Neural progenitor cell (in vitro differentiated cells): ENCODE results near the gene SLC27A5. TPM values are rescaled to one million over a fixed set of nuclear protein-coding genes. Genes with fewer than 3 reads are reported as not detected.
"Not testable (repeated sequence)": the region's sequence is repeated elsewhere in the genome, so short reads cannot be mapped to it uniquely, and the experiment has no call there.

Experiments used
- DNase-seq: peaks from one replicate; pipeline ENCODE4 v3.0.0-alpha.2; 2016; ENCODE audit warnings: low spot score
- H2AFZ ChIP-seq: fragments of 200-600 bp; sonication (generic); replicated peaks from 2 replicates; pipeline ENCODE4 v1.6.1; 2016; ENCODE audit warnings: antibody characterized with exemption
- H3F3A ChIP-seq: fragments of 200-600 bp; sonication (generic); 2 replicates; pipeline ENCODE4 v1.6.1; 2016; ENCODE audit warnings: antibody characterized with exemption, low read depth
- H3K27ac ChIP-seq: fragments of 200-600 bp; sonication (generic); 2 replicates; pipeline ENCODE4 v1.5.1; 2016; ENCODE audit warnings: mild to moderate bottlenecking
- H3K27me3 ChIP-seq: fragments of 200-600 bp; sonication (generic); 2 replicates; pipeline ENCODE4 v1.6.1; 2016; ENCODE audit warnings: mild to moderate bottlenecking, moderate library complexity
- H3K36me3 ChIP-seq: fragments of 200-600 bp; sonication (generic); 2 replicates; pipeline ENCODE4 v1.5.1; 2016
- H3K4me1 ChIP-seq: fragments of 200-600 bp; sonication (generic); 2 replicates; pipeline ENCODE4 v1.6.1; 2016; ENCODE audit warnings: mixed run types
- H3K4me2 ChIP-seq: fragments of 200-600 bp; sonication (generic); 2 replicates; pipeline ENCODE4 v1.6.1; 2016
- H3K4me3 ChIP-seq: fragments of 200-600 bp; sonication (generic); 2 replicates; pipeline ENCODE4 v1.5.1; 2016
- H3K79me2 ChIP-seq: fragments of 200-600 bp; sonication (generic); 2 replicates; pipeline ENCODE4 v1.6.1; 2016; ENCODE audit warnings: low read depth
- H3K9ac ChIP-seq: fragments of 200-600 bp; sonication (generic); 2 replicates; pipeline ENCODE4 v1.6.1; 2016
- H3K9me3 ChIP-seq: fragments of 200-600 bp; sonication (generic); 2 replicates; pipeline ENCODE4 v1.5.1; 2016; ENCODE audit warnings: low read depth
- H4K20me1 ChIP-seq: fragments of 200-600 bp; sonication (generic); 2 replicates; pipeline ENCODE4 v1.6.1; 2016; ENCODE audit warnings: low read depth
- H3K27ac Mint-ChIP-seq: 3 replicates; pipeline ENCODE4 v1.8.0; 2021; ENCODE audit warnings: mixed read lengths
- H3K27me3 Mint-ChIP-seq: 2 replicates; pipeline ENCODE4 v1.8.0; 2022; ENCODE audit warnings: low read depth, mild to moderate bottlenecking, inconsistent platforms, moderate library complexity, mixed read lengths; ENCODE audit not compliant: insufficient read depth
- H3K36me3 Mint-ChIP-seq: 3 replicates; pipeline ENCODE4 v1.8.0; 2021; ENCODE audit warnings: mixed read lengths
- H3K4me1 Mint-ChIP-seq: 3 replicates; pipeline ENCODE4 v1.8.0; 2021; ENCODE audit warnings: mixed read lengths
- H3K4me3 Mint-ChIP-seq: 3 replicates; pipeline ENCODE4 v1.8.0; 2021; ENCODE audit warnings: mild to moderate bottlenecking, moderate library complexity, mixed read lengths
- H3K9me3 Mint-ChIP-seq: 3 replicates; pipeline ENCODE4 v1.8.0; 2020; ENCODE audit warnings: mixed read lengths
- CTCF ChIP-seq: fragments of 200-600 bp; sonication (generic); IDR thresholded peaks from 2 replicates; pipeline ENCODE4 v1.5.1; 2017; ENCODE audit warnings: antibody characterized with exemption, mild to moderate bottlenecking
- EZH2 ChIP-seq: fragments of 200-600 bp; sonication (generic); IDR thresholded peaks from 2 replicates; pipeline ENCODE4 v1.6.1; 2017; ENCODE audit warnings: antibody characterized with exemption, mild to moderate bottlenecking, moderate library complexity
- EZH2phosphoT487 ChIP-seq: fragments of 200-600 bp; sonication (generic); IDR thresholded peaks from 2 replicates; pipeline ENCODE4 v1.6.1; 2017; ENCODE audit warnings: antibody characterized with exemption
- total RNA-seq: library from RNA; depleted of rRNA; stranded (reverse); fragments of >200 nt; gene quantifications from 2 replicates; pipeline ENCODE4 v1.2.3, GENCODE V29; 2015; ENCODE audit warnings: low replicate concordance

SLC27A5 gene
- total RNA-seq, 1 donor from 2014 or later = 17.1 TPM

DNA sequence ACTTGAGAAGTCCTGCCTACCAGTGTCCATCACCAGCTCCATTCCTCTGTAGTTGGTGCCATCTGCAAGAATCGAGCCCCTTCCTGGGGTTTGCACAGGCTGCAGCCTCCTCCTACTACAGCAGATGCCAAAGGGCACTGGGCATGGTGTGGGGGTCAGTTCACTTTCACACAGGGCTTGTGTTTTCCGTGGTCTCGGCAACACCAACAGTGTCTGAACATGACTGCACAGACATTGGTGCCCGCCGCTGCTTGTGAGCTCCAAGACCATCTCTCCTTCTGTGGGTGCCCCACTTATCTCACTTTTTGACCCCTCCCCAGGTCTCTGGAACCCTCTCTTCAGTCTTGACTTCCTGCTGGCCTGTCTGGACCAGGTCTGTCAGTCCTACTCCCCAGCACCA lies 20.4 kb downstream of the SLC27A5 start:
- no peaks in the 10 kb centered on the region for H3K27me3 ChIP-seq
- no peak for TF ChIP-seq CTCF
- no peak for TF ChIP-seq EZH2
- TF ChIP-seq EZH2phosphoT487 = no peak
- H3K4me3 ChIP-seq = no peak overlapping the region
- H3K4me2 ChIP-seq = no peak overlapping the region
- H3K27ac ChIP-seq = no peak overlapping the region
- H3K79me2 ChIP-seq = no peaks in the 10 kb centered on the region
- Mint-ChIP-seq H3K4me1 (no peaks in the 10 kb centered on the region), H3K4me3 (no peak overlapping the region), H3K27me3 (no peaks in the 10 kb centered on the region), H3K36me3 (no peaks in the 10 kb centered on the region), H3K27ac (no peak overlapping the region), H3K9me3 (no peaks in the 10 kb centered on the region)
- DNase-seq = no peak
- H2AFZ ChIP-seq = no peak overlapping the region
- H3F3A ChIP-seq = no peaks in the 10 kb centered on the region
- H3K9ac ChIP-seq = no peak overlapping the region
- H3K9me3 ChIP-seq = no peaks in the 10 kb centered on the region
- H4K20me1 ChIP-seq = no peaks in the 10 kb centered on the region
- H3K36me3 ChIP-seq = no peaks in the 10 kb centered on the region
- no peaks in the 10 kb centered on the region for H3K4me1 ChIP-seq

GRCh38 chr19:58484349-58484748 lies 27.4 kb downstream of the SLC27A5 start:
- H3K4me1 ChIP-seq, DNase-seq, H3K79me2 ChIP-seq, H2AFZ ChIP-seq, H3K27ac Mint-ChIP-seq, H3K9me3 ChIP-seq, H4K20me1 ChIP-seq, H3K4me1 Mint-ChIP-seq, H3K9ac ChIP-seq, H3K9me3 Mint-ChIP-seq, H3K4me3 Mint-ChIP-seq, H3K36me3 ChIP-seq, H3F3A ChIP-seq, H3K4me3 ChIP-seq, H3K27me3 Mint-ChIP-seq, H3K27me3 ChIP-seq, H3K4me2 ChIP-seq, H3K27ac ChIP-seq, H3K36me3 Mint-ChIP-seq: not testable (repeated sequence)
- peak; percentile 6 for TF ChIP-seq CTCF

DNA sequence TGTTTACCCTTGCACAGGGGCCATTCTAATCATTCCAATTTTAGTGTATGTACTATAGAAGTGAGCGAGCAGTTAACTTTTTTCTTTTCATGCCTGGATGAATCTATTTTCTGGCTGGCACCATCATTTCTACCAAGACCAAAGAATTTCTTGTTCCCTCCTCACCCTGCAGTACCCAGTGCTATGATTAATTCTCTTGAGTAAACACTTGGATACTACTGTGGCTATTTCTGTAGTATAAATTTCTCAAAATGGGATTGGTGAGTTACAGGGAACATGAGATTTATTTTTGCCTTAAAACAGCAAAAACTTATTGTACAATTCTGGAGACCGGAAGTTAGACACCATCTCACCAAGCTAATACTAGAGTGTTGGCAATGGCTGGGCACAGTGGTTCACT lies 28.0 kb downstream of the SLC27A5 start:
- H3K9me3 ChIP-seq = no peaks in the 10 kb centered on the region
- TF ChIP-seq EZH2 (no peak), EZH2phosphoT487 (no peak), CTCF (no peak)
- H3K4me2 ChIP-seq = no peak overlapping the region
- H4K20me1 ChIP-seq = no peaks in the 10 kb centered on the region
- Mint-ChIP-seq H3K9me3 (no peaks in the 10 kb centered on the region), H3K27me3 (peaks cover 2% of the 10 kb centered on the region), H3K4me3 (no peak overlapping the region), H3K36me3 (peaks cover 8% of the 10 kb centered on the region), H3K4me1 (no peaks in the 10 kb centered on the region), H3K27ac (no peak overlapping the region)
- H3K27me3 ChIP-seq = no peaks in the 10 kb centered on the region
- H3K9ac ChIP-seq = no peak overlapping the region
- no peaks in the 10 kb centered on the region for H3K4me1 ChIP-seq
- no peak for DNase-seq
- H3K4me3 ChIP-seq = no peak overlapping the region
- H3K27ac ChIP-seq = no peak overlapping the region
- no peaks in the 10 kb centered on the region for H3K79me2 ChIP-seq
- no peaks in the 10 kb centered on the region for H3F3A ChIP-seq
- H2AFZ ChIP-seq = no peak overlapping the region
- H3K36me3 ChIP-seq = no peaks in the 10 kb centered on the region

DNA sequence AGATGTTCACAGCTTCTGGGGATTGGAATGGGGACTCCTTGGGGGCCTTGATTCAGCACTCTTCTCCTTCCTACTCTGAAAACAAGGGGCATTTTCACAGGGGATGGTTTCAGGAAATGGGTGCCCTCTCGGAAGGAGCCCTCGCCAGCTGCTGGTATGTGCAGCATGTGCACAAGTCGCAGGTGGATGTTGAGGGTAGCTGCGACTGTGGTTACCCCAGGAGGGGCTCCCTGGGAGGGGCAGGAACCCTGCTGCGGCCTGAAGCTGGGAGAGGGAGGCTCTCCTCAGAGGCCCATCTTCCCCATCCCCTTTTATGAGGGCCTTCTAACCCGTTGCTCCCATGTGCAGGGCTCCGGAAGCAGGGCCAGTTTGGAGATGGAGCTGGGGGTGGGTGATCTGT lies 29.4 kb downstream of the SLC27A5 start:
- H3K9me3 Mint-ChIP-seq = no peaks in the 10 kb centered on the region
- peak overlapping the region; percentile 4 for H3K27ac Mint-ChIP-seq

More for the DNA sequence above, 29.4 kb downstream of the SLC27A5 start:
- Histone ChIP-seq H3K27me3 (no peaks in the 10 kb centered on the region), H3K4me2 (no peak overlapping the region), H3K36me3 (no peaks in the 10 kb centered on the region), H3K4me3 (no peak overlapping the region), H3K27ac (no peak overlapping the region), H2AFZ (no peak overlapping the region), H3K9me3 (no peaks in the 10 kb centered on the region), H4K20me1 (no peaks in the 10 kb centered on the region), H3K79me2 (no peaks in the 10 kb centered on the region), H3F3A (no peaks in the 10 kb centered on the region), H3K4me1 (no peaks in the 10 kb centered on the region), H3K9ac (no peak overlapping the region)
- Mint-ChIP-seq H3K4me1 (no peaks in the 10 kb centered on the region), H3K27me3 (peaks cover 2% of the 10 kb centered on the region), H3K36me3 (peaks cover 8% of the 10 kb centered on the region), H3K4me3 (peak overlapping the region; percentile 6)
- TF ChIP-seq EZH2phosphoT487 = no peak
- no peak for TF ChIP-seq CTCF
- TF ChIP-seq EZH2 = no peak
- DNase-seq = no peak
